ENCODE measurements around the gene SULT1A1.
A peak's percentile ranks its signal among the peaks of the same experiment; 100 is the strongest.
"Not testable (repeated sequence)": the region's sequence is repeated elsewhere in the genome, so short reads cannot be mapped to it uniquely, and the experiment has no call there.

Gene SULT1A1

GRCh38 chr16:28609631-28610594 lies at the start of gene SULT1A1:
SULT1A1 (minus strand) TSS chr16:28610044; CDS start chr16:28608855, 1,189 bp downstream.
- no peak for DNase-seq

GRCh38 chr16:28639959-28640358 lies 30.1 kb upstream of the SULT1A1 start:
- DNase-seq = not testable (repeated sequence)

DNA sequence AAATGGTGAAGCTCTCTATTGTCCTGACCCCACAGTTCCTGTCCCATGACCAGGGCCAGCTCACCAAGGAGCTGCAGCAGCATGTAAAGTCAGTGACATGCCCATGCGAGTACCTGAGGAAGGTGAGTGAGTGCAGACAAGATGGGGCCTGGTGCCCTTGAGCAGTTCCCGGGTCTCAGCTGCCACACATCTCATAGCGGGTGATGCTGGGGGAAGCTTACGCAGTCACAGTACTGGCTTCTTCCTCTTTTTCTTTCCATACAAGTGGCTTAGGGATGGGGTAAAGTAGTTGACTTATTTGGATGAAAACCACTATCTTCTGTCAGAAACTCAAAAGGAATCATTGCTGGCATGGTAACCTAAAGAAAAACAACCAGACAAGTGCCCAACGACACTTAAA lies 28.5 kb upstream of the SULT1A1 start:
- DNase-seq = not testable (repeated sequence)

DNA sequence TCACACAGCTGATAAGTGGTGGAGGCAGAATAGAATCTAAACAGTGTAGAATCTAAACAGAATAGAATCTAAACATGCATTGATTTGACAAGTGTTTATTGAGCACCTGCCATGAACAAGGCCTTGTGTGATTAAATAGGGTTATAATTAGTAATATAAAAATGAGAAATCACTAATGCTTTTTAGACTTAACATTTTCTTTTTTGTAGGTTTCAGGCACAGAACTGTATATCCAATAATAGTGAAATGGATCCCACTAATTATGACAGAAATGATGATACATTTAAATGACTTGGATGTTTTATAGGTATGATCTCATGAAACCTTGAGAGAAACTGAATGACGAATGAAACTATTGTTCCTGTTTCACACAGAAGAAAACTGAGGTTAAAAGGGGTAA lies 27.9 kb upstream of the SULT1A1 start, which contains the start of gene NPIPB8:
NPIPB8 (plus strand) TSS at position 301 of the 400 bp plus-strand sequence. CDS start 296 bp downstream, outside the sequence.
- DNase-seq = not testable (repeated sequence)

- DNase-seq = not testable (repeated sequence)
These were observed 26.4 kb upstream of the SULT1A1 start for GRCh38 chr16:28636093-28636823.

- DNase-seq = not testable (repeated sequence)
These were observed 21.1 kb upstream of the SULT1A1 start for GRCh38 chr16:28630905-28631304.

GRCh38 chr16:28623172-28623711 lies 13.4 kb upstream of the SULT1A1 start:
- peak; percentile 76 for DNase-seq

DNA sequence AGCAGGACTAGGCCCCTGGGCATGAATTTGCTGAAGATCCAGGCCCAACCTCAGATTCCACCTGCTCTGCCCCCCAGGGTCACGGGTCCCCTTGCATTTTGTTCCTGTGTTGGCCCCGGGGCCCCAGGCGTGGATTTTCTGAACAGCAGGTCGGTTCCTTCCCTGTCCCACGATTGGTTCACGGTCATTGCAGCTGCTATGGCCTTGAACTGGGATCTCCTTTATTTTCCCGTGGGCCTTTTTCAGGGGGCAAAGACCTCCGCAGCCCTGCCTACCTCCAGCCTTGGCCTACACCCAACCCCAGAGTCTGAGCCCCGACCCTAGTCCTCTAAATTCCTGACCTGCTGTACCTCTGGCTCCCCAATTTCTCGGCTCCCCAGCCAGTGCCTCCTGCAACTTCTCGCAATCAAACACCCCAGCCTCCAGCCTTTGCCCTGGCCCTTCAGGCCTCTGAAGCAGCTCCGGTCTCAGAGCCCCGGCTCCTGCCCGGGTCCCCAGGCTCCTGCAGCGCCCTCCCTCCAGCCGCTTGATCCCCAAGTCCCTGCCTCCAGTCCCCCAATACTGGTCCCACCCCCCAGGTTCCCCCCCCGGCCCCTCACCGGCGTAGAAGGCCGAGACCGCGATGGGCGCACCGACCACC lies 12.8 kb upstream of the SULT1A1 start:
- not testable (repeated sequence) for DNase-seq

DNA sequence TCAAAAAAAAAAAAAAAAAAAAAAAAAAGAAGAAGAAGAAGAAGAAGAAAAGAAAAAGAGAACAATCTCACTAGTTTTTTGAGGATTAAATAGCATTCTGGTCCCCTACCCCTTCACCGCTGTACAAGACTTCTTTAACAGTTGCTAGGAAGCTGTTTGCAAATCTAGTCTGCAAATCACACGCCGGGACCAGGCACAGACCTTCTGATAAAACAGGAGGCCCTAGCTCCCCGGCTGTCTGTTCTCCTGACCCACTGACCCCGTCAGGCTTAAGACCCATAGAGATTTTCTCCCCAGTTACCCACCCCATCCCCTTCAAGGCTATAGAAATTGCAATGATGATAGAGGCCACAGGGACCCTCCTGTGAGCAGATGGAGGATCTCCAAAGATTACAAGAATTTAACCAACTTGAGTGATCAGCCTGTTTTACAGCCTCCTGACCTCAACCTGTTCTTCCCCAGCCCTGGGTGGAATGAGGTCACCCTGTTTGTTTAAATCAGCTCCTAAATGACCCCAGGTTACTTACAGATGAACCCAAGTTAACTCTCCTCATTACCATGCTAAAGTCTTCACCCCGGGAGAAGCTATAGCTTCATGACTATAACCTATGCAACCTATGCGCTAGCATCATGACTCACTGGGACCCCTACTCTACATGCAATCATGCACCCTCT lies 11.8 kb upstream of the SULT1A1 start:
- DNase-seq = no peak

GRCh38 chr16:28620316-28620715 lies 10.5 kb upstream of the SULT1A1 start:
- not testable (repeated sequence) for DNase-seq

DNA sequence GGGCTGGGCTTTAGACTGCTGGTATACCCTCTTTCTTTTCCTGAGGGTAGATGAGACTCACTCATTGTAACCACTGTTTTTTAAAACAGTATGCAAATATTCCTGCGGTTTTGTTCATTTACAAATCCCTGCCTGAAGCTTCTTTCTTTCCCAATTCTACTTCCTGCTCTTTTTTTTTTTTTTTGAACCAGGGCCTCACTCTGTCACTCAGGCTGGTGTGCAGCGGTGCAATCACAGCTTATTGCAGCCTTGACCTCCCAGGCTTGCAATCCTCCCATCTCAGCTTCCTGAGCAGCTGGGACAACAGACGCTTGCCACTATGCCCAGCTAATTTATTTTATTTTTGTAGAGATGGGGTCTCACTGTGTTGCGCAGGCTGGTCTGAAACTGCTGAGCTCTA lies 8.0 kb upstream of the SULT1A1 start:
- no peak for DNase-seq

- no peak for DNase-seq
These were observed 6.8 kb upstream of the SULT1A1 start for GRCh38 chr16:28616636-28617035.

- not testable (repeated sequence) for DNase-seq
These were observed 6.4 kb upstream of the SULT1A1 start for GRCh38 chr16:28616224-28616577.

DNA sequence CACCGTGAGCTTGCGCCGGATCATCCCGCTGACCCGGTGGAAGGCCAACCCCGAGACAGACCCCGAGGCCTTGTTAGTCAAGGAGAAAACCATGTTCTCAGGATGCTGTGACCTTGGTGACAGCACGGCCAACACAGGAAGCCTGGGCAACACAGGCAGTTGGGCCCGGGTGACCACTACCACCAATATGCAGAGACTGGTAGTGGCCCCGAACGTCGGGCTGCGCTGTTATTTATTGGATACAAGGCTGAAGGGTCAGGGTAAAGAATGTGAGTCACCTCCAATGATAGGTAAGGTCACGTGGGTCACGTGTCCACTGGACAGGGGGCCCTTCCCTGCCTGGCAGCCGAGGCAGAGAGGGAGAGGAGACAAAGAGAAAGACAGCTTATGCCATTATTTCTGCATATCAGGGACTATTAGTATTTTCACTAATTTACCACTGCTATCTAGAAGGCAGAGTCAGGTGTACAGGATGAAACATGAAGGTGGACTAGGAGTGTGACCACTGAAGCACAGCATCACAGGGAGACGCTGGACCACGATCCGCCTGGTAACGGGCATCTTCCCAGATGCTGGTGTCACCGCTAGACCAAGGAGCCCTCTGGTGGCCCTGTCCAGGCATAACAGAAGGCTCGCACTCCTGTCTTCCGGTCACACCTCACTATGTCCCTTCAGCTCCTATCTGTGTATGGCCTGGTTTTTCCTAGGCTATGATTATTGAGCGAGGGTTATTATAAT lies 5.8 kb upstream of the SULT1A1 start:
- DNase-seq = peak; percentile 3

DNA sequence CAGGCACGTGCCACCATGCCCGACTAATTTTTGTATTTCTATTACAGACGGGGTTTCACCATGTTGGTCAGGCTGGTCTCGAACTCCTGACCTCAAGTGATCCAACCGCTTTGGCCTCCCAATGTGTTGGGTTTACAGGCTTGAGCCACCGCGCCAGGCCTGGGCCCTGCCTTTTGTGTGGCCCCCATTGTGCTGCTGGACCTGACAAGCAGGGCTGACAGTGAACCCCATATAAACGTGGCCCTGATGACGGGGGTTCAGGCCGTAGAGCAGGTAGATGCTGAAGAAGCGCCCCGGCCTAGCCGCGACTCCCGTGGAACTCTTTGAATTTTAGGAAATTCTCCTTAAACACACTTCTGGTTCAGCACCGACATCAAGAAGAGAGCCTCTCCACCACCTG lies 4.7 kb upstream of the SULT1A1 start:
- not testable (repeated sequence) for DNase-seq

DNA sequence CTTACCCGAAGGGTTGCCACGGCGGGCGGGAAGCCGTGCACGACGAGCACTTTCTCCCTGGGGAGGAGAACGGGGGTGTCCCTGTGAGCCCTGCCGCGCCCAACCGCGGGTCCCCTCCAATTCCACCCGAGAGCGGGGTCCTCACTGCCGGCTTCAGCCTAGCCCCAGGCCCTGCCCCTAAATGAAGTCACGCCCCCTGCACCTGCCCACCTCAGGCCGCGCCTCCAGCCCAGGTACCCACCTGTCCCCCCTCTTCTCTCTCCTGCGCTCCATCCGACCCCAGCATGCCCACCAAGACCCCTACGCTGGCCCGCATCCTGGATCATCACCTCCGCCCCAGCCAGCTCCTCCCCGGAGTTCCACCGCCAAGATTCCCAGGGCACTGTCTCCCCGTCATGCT lies 4.1 kb upstream of the SULT1A1 start:
- DNase-seq = not testable (repeated sequence)

GRCh38 chr16:28612359-28613280 lies 2.8 kb upstream of the SULT1A1 start:
- DNase-seq = not testable (repeated sequence)

DNA sequence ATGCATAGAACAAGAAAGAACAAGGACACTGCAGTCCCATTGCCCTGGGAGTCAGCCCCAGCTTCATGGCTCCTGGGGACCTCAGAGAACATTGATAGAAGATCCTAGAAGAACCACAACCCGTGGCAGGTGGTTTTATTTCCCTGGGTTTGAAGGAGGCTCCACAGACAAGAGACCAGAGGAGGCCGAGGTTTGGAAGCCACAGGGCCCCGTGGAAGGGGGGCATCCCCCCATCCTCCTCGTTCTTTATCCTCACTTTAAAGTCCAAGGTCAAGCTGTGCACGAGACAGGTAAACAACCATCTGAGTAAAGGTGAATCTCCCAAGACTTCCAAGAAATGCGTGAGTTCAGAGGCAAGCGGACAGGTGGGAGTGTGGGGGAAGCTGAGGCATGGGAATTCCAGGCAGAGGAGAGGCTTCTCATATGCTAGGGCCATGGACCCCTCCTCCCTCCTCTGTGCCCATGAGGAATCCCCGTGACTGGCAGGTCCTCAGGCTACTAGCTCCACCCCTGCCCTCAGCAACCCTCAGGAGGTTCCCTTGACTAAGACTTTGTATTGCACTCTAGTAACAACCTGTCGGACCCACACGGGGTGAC lies 849 bp upstream of the SULT1A1 start:
- DNase-seq = no peak

- DNase-seq = not testable (repeated sequence)
These were observed 812 bp downstream of the SULT1A1 start for GRCh38 chr16:28608867-28609596.

All from NCI-H1092 treated with DMSO at 0.1 percent for 48 hours (cell line).